Activated CD4-positive, alpha-beta T cell treated with anti-CD3 and anti-CD28 coated beads for 1 hour (primary cell): Measurements from ENCODE around the gene SELENOO.

Source experiments
- DNase-seq: peaks from one replicate; pipeline ENCODE4 v3.0.0-alpha.2; 2020

The SELENOO gene

GRCh38 chr22:50171965-50172421 is 28.8 kb upstream of the SELENOO start:
- no peak for DNase-seq

GRCh38 chr22:50173311-50173982 is 27.4 kb upstream of the SELENOO start:
- DNase-seq: no peak

GRCh38 chr22:50173983-50174355 is 26.8 kb upstream of the SELENOO start:
- DNase-seq: no peak

GRCh38 chr22:50174382-50175190 is 26.2 kb upstream of the SELENOO start:
- no peak for DNase-seq

- no peak for DNase-seq
These were observed 25.7 kb upstream of the SELENOO start for GRCh38 chr22:50175191-50175461.

- DNase-seq: no peak
These were observed 24.6 kb upstream of the SELENOO start for GRCh38 chr22:50175921-50176849.

- DNase-seq: no peak
These were observed 23.8 kb upstream of the SELENOO start for GRCh38 chr22:50176850-50177536.

- no peak for DNase-seq
These were observed 23.0 kb upstream of the SELENOO start for GRCh38 chr22:50177537-50178470.

GRCh38 chr22:50178471-50178864 is 22.3 kb upstream of the SELENOO start:
- DNase-seq: no peak

- DNase-seq: no peak
These were observed 21.6 kb upstream of the SELENOO start for GRCh38 chr22:50178871-50179869.

GRCh38 chr22:50179937-50180726 is 20.7 kb upstream of the SELENOO start:
- no peak for DNase-seq

- DNase-seq: no peak
These were observed 19.9 kb upstream of the SELENOO start for GRCh38 chr22:50180727-50181521.

GRCh38 chr22:50182176-50183081 is 18.4 kb upstream of the SELENOO start:
- DNase-seq: no peak

- DNase-seq: no peak
These were observed 17.5 kb upstream of the SELENOO start for GRCh38 chr22:50183141-50183971.

- no peak for DNase-seq
These were observed 16.6 kb upstream of the SELENOO start for GRCh38 chr22:50184004-50184901.
